CD4-positive, alpha-beta T cell treated with Interleukin-12 subunit alpha and Interleukin-12 subunit beta, for 1 hour (primary cell): ENCODE data around the gene EIF3L.

Experiments used
- DNase-seq: peaks from one replicate; pipeline ENCODE4 v3.0.0-alpha.2; 2020

The EIF3L gene

DNA sequence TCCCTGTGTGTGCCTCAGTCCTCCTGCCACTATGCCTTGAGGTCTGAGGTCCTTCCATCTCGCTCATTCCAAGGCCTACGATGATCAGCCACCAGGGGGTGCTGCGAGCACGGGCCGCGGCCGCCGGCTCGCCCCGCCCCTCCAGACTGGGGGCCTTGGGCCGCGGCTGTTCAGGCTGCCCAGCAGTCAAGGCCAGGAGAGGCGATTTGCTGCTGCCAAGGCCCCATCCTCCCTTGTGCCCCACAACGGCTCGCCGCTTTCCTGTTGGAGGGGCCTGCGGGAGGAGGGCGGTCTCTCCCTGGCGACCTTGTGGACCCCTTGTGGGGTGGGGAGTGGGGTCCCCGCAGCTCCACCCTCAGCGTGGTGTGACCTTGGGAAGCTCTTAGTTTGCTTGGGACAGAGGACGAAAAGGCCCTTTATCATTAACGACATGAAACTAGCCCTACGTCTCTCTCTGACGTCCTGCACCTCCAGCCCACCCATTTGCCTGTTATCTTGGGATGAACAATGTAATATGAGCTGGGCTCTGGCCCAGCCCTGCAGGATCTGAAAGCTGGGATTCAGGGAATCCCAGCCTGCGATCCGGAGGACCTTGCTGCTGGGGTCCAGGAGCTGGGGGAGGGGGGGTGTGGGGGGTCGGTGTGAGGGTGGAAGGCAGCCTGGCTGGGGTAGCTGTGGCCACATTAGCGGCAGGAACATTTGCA lies 31.4 kb upstream of the EIF3L start:
- peak; percentile 83 for DNase-seq

GRCh38 chr22:37818409-37819104 lies 30.7 kb upstream of the EIF3L start:
- DNase-seq: peak; percentile 69

DNA sequence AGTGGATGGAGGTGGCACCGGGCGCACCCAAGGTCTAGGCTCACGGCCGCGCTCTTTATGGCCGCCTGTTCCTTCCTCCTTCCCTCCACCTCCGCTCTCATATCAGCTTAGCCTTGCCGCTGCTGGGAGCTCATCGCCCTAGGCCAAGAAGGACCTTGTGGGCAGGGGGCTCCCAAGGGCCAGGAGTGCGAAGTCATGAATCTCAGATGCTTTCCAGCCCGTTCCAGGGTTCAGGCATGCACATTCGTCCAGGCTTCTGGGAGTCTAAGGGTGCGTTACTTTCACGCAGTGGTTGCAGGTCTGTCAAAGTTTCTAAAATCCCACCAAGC lies 30.1 kb upstream of the EIF3L start:
- no peak for DNase-seq

DNA sequence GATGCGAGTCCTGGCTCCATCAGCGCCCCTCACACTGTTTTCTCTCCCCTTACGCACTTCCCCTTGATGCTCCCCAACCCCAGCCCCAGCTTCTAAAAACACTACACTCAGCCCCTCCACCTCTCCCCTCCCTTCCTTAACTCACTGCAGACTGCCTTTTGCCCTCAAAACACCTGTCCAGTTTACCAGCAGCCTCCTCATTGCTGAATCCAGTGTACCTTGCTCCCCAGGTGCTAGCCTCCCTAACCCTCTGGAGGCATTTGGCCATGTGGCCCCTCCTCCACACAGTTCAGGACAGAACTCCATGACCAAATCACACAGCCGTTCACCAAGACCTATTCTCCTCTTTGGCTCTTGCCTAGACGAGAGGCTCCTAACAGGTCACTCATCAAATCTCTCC lies 28.9 kb upstream of the EIF3L start:
- no peak for DNase-seq

DNA sequence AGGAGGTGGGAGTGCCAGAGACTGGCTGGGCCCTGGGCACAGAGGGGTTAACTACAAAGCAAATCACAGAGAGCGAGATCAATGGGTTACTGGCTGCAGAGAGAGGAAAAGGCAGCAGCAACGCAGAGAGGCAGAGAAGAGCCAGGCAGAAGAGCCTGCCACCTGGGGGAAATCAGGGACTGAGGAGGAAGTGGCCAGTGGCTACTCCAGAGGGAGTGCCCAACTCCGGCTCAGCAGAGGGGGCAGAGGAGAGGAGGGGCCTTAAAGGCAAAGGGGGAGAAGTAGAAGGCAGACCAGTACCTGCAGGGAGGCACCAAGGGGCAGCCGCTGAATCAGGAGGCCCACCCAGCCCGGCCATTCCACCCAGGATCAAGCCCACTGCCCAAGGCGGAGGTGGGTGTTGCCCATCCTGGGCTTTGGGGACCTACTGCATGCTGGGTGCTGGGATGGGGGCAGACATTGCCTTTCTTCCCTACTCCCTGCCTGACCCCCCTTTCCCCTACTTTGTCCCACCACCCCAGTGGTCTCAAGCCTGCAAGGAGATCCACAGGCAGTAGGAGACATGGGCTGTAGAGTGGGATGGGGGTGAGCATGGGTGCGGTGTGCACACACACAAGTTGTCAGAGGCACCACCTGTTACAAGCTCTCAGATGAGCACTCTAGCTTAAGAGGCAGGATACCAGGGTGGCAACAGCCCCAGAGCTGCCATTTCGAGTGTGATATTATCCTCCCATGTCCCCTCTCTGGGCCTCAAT lies 27.0 kb upstream of the EIF3L start:
- DNase-seq: no peak

DNA sequence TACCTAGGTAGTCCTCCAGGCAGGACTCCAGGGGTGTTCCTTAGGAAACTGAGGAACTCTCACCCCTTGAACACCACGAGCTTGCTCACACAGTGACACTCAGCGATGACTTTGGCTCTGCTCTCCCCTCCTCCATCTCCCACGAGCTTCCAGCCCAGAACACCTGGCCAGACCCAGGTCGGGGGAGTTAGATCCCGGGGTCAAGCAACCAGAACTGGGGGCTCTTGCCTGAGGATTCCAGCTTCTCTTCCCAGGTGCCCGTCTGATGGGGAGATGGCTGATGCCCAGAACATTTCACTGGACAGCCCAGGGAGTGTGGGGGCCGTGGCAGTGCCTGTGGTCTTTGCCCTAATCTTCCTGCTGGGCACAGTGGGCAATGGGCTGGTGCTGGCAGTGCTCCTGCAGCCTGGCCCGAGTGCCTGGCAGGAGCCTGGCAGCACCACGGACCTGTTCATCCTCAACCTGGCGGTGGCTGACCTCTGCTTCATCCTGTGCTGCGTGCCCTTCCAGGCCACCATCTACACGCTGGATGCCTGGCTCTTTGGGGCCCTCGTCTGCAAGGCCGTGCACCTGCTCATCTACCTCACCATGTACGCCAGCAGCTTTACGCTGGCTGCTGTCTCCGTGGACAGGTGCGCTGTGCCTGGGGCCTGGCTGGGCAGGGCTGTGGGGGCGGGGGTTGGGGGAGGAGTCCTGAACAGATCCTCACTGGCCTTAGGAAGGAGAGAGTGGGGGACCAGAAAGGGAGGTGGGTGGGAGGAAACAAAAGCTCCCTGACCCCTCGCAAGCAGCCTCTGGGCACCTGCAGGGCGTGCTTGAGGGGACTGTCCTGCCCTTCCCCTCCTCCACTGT lies 25.9 kb upstream of the EIF3L start, which contains the start of gene GALR3:
TSS of gene GALR3 (plus strand) at position 249 of the 852 bp plus-strand sequence. CDS start at position 274, 25 bp downstream.
- no peak for DNase-seq

DNA sequence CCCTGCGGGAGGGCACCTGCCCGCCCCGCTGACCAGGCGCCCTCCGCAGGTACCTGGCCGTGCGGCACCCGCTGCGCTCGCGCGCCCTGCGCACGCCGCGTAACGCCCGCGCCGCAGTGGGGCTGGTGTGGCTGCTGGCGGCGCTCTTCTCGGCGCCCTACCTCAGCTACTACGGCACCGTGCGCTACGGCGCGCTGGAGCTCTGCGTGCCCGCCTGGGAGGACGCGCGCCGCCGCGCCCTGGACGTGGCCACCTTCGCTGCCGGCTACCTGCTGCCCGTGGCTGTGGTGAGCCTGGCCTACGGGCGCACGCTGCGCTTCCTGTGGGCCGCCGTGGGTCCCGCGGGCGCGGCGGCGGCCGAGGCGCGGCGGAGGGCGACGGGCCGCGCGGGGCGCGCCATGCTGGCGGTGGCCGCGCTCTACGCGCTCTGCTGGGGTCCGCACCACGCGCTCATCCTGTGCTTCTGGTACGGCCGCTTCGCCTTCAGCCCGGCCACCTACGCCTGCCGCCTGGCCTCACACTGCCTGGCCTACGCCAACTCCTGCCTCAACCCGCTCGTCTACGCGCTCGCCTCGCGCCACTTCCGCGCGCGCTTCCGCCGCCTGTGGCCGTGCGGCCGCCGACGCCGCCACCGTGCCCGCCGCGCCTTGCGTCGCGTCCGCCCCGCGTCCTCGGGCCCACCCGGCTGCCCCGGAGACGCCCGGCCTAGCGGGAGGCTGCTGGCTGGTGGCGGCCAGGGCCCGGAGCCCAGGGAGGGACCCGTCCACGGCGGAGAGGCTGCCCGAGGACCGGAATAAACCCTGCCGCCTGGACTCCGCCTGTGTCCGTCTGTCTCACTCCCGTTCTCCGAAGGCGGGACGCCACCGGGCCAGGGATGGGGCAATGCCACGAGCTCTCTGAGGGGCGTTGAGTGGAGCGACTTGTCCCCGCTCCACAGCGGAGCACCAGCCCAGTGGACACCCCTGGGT lies 24.3 kb upstream of the EIF3L start:
- DNase-seq: no peak

DNA sequence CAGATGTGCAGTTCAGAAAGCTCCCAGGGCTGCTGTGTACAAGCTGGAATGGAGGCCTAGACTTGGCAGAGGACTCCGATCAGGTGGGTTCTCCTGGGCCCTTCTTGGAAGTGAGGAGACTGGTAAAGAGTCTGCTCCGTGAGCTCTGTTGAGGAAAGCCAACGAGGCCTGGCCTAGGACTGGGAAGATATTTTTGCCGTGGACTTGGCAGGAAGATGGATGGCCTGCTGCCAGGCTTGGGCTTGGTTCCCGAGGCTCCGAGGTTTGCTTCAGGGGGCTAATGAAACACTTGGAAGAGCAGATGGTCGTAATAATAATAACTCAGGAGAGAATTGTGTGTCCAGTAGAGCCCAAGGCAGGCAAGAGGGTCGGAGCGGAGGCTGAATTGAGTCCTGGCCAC lies 22.2 kb upstream of the EIF3L start:
- DNase-seq: no peak

DNA sequence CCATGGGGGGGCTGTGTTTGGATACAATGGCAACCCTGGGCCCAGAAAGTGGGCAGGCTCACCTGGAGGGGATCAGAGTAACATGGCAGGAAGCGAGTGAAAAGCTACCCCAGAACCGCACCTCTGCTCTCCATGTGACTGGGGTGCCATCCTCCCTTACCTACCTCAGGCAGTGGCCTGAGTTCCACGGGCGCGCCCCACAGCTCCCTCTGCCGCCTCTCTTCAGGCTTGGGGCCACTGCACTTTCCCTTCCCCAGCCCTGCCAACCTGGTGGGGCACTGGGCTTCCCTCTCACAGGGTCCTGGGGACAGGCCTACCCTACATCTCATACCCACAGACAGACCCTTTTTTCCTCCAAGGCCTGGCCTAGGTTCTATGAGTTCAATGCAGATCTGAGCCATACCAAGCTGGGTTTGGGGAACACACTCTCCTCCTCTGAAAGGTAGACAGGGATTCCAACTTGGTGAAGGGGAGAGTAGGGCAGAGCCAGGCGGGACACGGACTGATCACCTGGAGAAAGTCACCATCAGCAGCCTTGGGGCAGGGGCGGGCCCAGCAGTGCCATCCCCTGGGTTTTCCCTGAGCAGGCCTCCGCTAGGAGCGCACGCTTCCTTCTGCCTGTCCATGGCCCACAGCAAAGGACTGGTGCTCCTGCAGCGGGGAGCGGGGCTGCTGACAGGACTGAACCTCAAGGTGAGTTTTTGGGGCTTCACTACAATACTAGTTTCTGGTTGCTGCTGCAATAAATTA lies 19.0 kb upstream of the EIF3L start:
- no peak for DNase-seq

DNA sequence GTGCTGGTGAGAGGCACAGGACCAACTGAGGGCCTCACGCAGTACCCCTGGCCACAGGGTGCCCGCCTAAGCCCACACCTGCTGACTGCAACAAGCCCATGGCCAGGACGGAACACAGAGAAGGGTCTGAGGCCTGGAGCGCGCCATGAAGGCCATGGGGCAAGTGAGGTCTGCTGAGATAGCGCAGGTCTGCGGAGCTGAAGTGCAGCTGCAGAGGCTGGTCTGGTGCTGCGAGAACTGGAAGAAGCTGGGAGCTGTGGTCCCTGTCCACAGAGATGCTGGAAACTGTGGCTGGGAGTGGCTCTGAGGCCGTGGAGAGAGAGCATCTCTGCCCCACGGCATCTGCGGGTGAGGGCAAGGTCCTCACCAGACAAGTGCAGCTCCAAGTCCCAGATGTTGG lies 17.7 kb upstream of the EIF3L start:
- no peak for DNase-seq

DNA sequence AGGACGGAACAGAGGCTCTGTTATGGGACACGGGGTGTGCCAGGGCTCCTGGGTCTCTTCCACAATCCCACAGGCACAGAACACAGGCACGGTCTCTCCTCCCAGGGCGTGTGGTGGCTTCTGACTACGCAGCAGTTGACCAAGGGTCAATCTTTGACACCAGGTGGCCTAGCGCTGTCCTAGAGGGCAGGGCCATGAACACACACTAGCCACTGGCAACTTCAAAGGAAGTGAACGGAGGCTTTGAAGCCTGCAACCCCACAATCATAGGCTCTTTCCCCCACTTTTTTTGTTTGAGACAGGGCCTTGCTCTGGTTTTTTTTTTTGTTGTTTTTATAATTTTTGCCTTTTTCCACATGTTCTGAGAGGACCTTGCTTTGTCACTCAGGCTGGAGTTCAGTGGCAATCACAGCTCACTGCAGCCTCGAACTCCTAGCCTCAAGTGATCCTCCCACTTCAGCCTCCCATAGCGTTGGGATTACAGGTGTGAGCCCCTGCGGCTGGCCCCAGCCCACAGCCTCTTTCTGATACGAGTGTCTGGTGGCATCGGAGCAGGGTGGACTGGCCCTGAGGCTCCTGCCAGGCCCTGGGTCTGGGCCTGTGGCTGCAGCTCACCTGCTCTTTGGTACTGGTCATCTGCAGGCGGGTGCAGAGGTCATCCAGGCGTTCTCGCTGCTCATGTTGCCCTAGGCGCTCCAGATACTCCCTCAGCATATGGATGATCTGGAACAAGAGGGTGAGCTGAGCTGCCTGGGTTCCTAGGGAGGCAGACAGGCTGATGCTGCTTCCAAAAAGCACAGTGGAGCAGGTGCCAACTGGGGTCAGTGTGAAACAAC lies 17.0 kb upstream of the EIF3L start:
- DNase-seq: no peak

DNA sequence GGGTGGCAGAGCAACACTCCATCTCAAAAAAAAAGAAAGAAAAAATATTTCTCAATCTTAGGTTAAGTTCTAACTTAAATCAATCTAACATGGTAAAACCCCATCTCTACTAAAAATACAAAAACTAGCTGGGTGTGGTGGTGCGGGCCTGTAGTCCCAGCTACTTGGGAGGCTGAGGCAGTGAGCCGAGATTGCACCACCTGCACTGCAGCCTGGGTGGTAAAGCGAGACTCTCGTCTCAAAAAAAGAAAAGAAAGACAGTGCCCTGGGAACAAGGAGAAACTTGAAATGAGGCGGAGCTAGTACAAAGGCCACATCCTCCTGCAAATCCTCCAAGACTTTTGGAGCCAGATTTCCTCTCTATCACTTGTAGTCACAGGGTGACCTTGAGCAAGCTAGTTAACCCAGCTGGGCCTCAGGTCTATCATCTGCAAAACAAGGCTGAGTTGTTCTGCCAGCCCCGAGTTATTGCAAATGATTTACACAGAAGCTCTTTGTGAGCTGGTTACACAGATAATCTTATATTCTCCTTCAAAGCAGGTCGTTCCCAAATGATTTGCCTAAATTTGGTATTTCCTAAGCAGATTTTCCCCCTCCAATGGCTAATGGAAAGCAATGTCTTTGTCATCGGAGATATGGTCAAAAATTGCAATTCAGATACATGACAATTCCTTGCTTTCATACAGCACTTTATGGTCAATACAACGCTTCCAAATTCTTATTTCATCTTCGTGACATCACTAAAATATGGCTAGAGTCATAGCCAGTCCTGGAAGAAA lies 7.0 kb upstream of the EIF3L start:
- no peak for DNase-seq

DNA sequence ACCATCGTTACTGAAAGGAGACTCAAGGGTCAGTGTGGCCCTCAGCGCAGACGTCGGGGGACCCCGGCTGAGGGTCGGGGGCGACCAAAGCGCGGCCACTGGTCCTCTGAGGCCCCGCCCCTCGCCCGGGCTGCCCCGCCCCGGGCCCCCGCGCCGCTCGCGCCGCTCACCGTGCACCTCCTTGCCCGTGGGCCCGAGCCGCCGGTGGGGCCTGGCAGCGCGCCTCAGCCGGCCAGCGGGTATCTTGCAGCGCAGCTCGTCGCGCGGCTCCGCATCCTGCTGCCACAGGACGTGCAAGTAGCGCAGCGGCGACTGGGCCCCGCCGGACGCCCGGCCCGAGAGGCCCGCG lies 5.5 kb upstream of the EIF3L start:
- no peak for DNase-seq

DNA sequence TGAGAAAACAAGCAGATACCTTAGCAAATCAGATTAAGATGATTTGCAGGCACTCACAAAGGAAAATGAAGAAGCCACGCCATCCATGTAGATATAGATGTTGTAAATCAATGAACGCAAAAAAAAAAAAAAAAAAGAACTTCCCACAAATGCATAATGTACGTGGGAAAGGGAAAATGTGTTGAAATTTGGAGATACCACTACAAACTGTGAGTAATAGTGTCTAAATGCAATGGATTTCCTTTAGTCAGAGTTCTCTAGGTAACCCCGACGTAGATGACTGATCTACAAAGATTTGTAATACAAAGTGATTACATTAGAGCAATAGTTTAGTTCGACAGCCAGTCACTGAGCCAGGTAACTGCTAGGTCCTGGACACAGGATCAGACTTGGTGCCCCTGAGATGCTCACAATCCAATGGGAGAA lies 4.3 kb upstream of the EIF3L start:
- DNase-seq: no peak

- DNase-seq: no peak
Measured at GRCh38 chr22:37846433-37846832, 2.8 kb upstream of the EIF3L start.

DNA sequence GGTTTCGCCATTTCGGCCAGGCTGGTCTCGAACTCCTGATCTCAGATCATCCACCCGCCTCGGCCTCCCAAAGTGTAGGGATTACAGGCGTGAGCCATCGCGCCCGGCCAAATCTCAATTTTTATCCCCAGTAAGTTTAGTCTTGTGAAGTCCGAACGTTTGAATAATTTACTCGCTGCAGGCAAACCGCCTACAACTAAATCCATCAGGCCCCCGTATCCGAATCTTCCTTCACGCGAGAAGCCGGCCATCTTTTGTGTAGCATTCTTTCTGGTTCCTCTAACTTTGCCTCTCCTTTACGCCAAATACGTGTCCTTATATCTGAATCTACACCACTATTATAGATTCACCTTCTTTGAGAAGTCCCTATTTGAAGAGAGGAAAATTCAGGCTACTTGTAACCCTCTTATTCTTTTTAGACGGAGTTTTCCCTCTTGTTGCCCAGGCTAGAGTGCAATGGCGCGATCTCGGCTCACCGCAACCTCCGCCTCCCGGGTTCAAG lies 581 bp upstream of the EIF3L start:
- DNase-seq: peak; percentile 26

- no peak for DNase-seq
Measured at GRCh38 chr22:37850801-37851200, 1.6 kb downstream of the EIF3L start.

DNA sequence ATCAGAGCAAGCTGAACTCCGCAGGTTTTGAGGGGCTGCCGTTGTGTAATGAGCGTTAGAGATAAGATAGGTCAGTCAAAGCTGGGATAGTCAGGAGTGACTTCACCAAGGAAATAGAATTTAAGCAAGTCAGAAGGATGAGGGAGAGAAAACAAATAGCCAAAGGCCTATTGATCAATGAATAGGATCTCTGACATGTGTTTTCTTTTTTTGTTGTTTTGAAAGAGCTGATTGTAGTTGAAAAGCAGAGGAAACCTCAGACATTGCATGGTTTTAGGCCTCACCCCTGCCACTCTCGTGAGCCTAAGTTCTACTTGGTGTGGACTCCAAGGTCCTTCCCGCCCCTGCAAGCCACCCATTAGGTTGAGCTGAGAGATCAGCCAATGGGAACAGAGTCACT lies 3.2 kb downstream of the EIF3L start:
- DNase-seq: no peak

GRCh38 chr22:37854946-37855345 lies 5.7 kb downstream of the EIF3L start:
- no peak for DNase-seq
